Tibial nerve (tissue), 3 donors: Measurements from ENCODE around the gene GNAQ.

Experiments
- CTCF ChIP-seq, 5 experiments: fragments of 200-600 bp in 3 of 5; fragments of 450-650 bp in 2 of 5; sonication (generic) in 3 of 5; IDR thresholded peaks; one replicate each; pipeline ENCODE4 v1.5.1; 2016 to 2019; ENCODE audit warnings: antibody characterized with exemption in 5 of 5, mild to moderate bottlenecking in 3 of 5, moderate library complexity in 2 of 5
- POLR2A ChIP-seq, 2 donors: fragments of 450-650 bp; IDR thresholded peaks; one replicate each; pipeline ENCODE4 v1.6.1; 2017; ENCODE audit warnings: antibody characterized with exemption in 2 of 2, mild to moderate bottlenecking in 2 of 2, moderate library complexity in 2 of 2

DNA sequence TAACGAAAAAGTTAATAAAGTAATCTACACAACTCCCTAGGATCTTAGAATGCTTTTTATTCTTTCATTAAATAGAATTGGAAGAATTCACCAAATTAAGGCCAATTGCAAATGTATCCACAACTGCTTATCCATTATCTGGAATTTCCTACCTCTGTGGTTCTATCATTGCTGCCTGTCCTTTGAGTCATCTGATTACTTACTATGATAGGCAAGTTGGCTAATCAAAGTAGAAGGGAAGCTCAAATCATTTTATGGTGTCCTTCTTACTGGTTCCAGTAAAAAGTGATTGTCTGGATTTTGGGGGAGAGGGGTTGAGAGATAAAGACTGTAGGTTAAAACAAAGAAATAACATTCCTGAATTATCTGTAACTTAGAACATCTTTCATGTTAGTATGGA lies 222.1 kb downstream of the GNAQ start:
- TF ChIP-seq CTCF (IDR thresholded peaks at IDR 0.05) (no peak), POLR2A (IDR thresholded peaks at IDR 0.05) (no peak)
